PC-9 (cell line): Measurements from ENCODE around the gene SLC32A1.

Source experiments
- EZH2 ChIP-seq: fragments of 200-600 bp; sonication (generic); IDR thresholded peaks from 2 replicates; pipeline ENCODE4 v1.8.0; 2017; ENCODE audit warnings: antibody characterized with exemption, low read depth
- TF ChIP-seq, protein P1 (sequence below): fragments of 200-600 bp; sonication (generic); conservative IDR thresholded peaks from 2 replicates; pipeline ENCODE4 v1.6.1; 2017; ENCODE audit warnings: mixed run types, antibody characterized with exemption, mild to moderate bottlenecking, moderate library complexity

GRCh38 chr20:38764567-38765318 is 40.5 kb downstream of the SLC32A1 start:
- TF ChIP-seq, protein P1, sequence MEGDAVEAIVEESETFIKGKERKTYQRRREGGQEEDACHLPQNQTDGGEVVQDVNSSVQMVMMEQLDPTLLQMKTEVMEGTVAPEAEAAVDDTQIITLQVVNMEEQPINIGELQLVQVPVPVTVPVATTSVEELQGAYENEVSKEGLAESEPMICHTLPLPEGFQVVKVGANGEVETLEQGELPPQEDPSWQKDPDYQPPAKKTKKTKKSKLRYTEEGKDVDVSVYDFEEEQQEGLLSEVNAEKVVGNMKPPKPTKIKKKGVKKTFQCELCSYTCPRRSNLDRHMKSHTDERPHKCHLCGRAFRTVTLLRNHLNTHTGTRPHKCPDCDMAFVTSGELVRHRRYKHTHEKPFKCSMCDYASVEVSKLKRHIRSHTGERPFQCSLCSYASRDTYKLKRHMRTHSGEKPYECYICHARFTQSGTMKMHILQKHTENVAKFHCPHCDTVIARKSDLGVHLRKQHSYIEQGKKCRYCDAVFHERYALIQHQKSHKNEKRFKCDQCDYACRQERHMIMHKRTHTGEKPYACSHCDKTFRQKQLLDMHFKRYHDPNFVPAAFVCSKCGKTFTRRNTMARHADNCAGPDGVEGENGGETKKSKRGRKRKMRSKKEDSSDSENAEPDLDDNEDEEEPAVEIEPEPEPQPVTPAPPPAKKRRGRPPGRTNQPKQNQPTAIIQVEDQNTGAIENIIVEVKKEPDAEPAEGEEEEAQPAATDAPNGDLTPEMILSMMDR = no peak
- no peak for TF ChIP-seq EZH2
